ENCODE results near the gene C6orf163.

GRCh38 chr6:87395431-87395830 lies 50.8 kb downstream of the C6orf163 start:
- TF ChIP-seq ZBTB7A (CRISPR knock-in tag; IDR thresholded peaks at IDR 0.05) (no peak), GTF3A (CRISPR knock-in tag; conservative IDR thresholded peaks at IDR 0.05) (no peak), CBX1 (IDR thresholded peaks at IDR 0.05; ENCODE audit: low read depth) (no peak)
- TF ChIP-seq, protein P1, sequence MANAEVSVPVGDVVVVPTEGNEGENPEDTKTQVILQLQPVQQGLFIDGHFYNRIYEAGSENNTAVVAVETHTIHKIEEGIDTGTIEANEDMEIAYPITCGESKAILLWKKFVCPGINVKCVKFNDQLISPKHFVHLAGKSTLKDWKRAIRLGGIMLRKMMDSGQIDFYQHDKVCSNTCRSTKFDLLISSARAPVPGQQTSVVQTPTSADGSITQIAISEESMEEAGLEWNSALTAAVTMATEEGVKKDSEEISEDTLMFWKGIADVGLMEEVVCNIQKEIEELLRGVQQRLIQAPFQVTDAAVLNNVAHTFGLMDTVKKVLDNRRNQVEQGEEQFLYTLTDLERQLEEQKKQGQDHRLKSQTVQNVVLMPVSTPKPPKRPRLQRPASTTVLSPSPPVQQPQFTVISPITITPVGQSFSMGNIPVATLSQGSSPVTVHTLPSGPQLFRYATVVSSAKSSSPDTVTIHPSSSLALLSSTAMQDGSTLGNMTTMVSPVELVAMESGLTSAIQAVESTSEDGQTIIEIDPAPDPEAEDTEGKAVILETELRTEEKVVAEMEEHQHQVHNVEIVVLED (CRISPR knock-in tag; IDR thresholded peaks at IDR 0.05; ENCODE audit: borderline replicate concordance): no peak
